HepG2 (cell line): ENCODE results near the gene WDR35.

Experiments
- LCORL ChIP-seq, 2 experiments: fragments of 450-650 bp in 1 of 2; sonication (generic) in 1 of 2; formaldehyde crosslinking in 1 of 2; IDR thresholded peaks; 2 replicates each; pipeline versions ENCODE4 v1.5.0 to v1.6.1; 2017 to 2020; ENCODE audit warnings: antibody characterized with exemption in 1 of 2, missing genetic modification reagents in 1 of 2
- TCF12 ChIP-seq, 2 experiments: fragments of 450-650 bp in 1 of 2; sonication (generic) in 1 of 2; formaldehyde crosslinking in 1 of 2; IDR thresholded peaks; 2 replicates each; pipeline versions ENCODE4 v1.6.1 to v1.8.0; 2017 to 2022; ENCODE audit warnings: antibody characterized with exemption in 1 of 2, mild to moderate bottlenecking in 1 of 2, missing genetic modification reagents in 1 of 2, moderate library complexity in 1 of 2

DNA sequence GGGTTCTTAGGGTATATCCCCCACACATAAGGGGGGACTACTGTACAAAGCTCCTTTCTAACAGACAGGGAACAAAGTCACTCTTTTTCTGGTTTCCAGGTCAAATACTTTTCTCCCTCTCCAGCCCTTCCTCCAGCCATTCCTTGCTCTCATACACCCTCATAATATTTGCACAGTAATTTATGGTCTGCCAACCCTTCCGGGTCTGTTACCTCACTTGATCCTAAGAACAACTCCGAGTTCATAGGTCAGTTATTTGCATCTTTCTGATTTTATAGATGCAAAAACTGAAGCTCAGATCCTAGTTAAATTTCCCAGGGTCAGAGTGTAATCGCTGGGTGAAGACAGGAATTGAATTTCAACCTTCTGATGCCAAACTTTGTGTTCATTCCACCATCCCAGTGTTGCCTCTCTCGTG is 37.4 kb upstream of the WDR35 start:
- no peak for TF ChIP-seq TCF12 (IDR thresholded peaks at IDR 0.05)
- no peak for TF ChIP-seq TCF12 (CRISPR knock-in tag; IDR thresholded peaks at IDR 0.05)
- no peak for TF ChIP-seq LCORL (IDR thresholded peaks at IDR 0.05)
- TF ChIP-seq LCORL (CRISPR knock-in tag; IDR thresholded peaks at IDR 0.05) = no peak
